Non-pigmented ciliary epithelial cell (primary cell): ENCODE data around the gene ZNF77.
"Not testable (repeated sequence)": the region's sequence is repeated elsewhere in the genome, so short reads cannot be mapped to it uniquely, and the experiment has no call there.

Experiments
- DNase-seq: peaks from one replicate; pipeline ENCODE4 v3.0.0-alpha.2; 2010; ENCODE audit warnings: low read depth

Gene ZNF77

DNA sequence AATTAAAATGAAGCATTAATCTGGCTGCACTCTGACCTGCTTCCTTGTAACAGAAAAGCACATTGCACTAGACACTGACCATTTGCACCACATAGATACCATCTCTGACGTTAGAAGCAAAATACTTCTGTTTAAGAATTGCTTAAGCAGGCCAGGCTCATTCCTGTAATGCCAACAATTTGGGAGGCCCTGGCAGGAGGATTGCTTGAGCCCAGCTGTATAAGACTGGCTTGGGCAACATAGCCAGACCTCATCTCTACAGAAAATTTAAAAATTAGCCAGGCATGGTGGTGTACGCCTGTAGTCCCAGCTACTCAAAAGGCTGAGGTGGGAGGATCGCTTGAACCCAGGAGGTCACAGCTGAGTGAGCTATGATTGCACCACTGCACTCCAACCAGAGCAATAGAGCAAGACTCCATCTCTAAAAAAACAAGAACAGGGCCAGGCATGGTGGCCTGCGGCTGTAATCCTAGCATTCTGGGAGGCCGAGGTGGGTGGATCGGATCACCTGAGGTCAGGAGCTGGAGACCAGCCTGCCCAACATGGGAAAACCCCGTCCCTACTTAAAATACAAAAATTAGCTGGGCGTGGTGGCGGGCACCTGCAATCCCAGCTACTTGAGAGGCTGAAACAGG lies 25.5 kb upstream of the ZNF77 start:
- DNase-seq, result no peak

DNA sequence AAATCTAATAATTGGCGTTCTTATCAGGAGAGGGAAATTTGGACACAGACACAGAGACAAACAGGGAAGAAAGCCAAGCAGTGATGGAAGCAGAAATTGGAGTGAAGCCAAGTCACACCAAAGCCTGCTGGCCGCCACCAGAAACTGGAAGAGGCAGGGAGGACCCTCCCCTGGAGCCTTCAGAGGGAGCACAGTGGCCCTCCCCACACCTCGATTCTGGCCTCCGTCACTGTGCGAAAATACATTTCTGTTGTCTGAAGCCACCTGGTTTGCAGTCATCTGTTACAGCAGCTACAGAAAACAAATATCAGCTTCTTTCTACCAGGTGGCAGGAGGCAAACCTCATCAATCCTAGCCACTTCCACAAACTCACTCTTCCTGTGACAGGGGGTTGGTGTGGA lies 24.3 kb upstream of the ZNF77 start:
- DNase-seq, result no peak

DNA sequence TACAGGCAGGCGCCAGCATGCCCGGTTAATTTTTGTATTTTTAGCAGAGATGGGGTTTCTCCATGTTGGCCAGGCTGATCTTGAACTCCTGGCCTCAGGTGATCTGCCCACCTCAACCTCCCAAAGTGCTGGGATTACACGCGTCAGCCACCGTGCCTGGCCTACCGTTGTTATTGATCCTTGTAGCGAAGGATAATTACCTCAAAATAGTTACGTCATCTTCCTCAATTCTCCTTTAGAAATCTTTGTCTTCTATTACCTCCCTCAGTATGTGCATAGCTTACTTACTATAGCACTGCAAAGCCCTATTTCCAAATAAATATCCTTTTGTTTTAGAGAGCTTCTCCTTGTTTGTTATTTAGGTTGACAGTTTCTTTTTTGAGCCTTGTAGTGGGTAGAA lies 23.2 kb upstream of the ZNF77 start:
- no peak for DNase-seq

DNA sequence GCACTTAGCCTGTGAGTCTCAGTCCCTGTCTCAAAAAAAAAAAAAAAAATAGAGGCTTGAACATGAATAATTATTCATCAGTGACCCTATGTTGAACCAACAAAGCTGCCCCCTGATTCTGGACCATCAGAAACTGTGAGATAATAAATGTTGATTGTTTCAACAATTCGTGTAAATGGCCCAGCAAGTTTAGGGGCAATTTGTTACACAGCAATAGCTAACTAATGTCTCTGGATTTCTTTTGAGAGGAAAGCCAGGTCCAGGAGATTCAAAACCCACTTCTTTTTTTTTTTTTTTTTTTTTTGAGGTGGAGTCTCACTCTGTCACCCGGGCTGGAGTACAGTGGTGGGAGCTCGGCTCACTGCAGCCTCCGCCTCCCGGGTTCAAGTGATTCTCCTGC lies 20.1 kb upstream of the ZNF77 start:
- no peak for DNase-seq

DNA sequence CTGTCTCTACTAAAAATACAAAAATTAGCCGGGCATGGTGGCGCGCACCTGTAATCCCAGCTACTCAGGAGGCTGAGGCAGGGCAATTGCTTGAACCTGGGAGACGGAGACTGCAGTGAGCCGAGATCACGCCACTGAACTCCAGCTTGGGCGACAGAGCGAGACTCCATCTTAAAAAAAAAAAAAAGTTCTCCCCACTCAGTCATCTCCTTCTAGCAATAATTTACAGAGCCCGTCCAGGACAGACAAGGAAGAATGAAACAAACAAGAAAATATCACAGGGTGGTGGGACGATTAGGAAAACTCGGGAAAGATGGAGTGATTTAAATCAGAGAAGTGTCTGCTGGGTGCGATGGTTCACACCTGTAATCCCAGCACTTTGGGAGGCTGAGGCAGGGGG lies 18.9 kb upstream of the ZNF77 start:
- not testable (repeated sequence) for DNase-seq

DNA sequence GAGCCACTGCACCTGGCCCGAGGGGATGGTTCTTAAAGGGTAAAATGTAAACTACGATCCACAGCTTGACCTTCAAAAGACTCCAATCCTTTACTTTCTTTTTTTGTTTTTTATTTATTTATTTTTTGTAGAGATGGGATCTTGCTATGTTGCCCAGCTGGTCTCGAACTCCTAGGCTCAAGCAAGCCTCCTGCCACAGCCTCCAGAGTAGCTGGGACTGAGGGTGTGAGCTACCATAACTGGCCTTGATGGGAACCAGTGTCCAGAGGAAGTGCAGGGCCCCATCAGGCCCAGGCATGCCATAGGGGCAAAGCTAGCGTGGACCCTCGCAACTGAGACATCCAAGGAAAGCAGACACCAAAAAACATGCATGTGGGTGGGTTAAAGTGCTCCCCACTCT lies 18.4 kb upstream of the ZNF77 start:
- no peak for DNase-seq

DNA sequence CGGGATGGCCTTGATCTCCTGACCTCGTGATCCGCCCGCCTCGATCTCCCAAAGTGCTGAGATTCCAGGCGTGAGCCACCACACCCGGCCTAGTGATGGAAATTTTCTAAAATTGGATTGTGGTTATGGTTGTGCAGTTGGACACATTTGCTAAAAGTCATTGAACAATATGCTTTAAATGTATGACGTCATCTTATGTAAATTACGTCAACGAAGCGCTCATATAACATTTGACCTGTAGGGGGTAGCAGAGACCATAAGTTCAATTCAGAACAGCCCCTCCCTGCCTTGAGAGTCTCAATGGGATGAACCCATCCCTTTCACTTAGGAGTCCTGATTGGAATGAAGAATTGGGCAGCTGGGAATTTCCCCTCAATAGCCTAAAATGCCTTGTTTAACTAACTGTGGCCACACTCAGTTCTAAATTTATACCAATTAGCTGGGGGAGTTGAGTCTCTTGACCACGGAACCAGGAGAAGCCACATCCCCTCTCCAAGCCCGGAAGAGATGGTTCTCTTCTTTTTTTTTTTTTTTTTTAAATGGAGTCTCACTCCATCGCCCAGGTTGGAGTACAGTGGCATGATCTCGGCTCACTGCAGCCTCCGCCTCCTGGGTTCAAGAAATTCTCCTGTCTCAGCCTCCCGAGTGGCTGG lies 17.4 kb upstream of the ZNF77 start:
- DNase-seq, result no peak

DNA sequence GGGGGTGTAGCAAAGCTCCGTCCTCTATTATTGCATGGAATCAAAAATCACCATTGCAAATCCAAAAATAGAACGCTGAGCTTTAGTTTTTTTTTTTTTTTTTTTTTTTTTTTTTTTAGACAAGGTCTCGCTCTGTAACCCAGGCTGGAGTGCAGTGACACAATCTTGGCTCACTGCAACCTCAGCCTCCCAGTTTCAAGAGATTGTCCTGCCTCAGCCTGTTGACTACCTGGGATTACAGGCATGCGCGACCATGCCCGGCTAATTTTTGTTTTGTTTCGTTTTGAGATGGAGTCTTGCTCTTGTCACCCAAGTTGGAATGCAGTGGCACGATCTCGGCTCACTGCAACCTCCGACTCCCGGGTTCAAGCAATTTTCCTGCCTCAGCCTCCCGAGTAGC lies 15.3 kb upstream of the ZNF77 start:
- no peak for DNase-seq

DNA sequence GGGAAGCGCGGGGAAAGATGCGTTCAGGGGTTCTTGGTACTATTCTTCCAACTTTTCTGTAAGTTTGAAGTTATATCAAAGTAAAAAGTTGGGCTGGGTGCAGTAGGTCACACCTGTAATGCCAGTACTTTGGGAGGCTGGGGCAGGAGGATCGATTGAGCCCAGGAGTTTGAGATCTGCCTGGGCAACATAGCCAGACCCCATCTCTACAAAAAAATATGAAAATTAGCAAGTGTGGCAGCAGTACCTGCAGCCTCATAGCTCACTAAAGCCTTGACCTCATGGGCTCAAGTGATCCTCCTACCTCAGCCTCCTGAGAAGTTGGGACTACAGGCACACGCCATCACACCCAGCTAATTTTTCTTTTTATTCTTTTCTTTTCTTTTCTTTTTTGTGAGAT lies 12.4 kb upstream of the ZNF77 start:
- no peak for DNase-seq

DNA sequence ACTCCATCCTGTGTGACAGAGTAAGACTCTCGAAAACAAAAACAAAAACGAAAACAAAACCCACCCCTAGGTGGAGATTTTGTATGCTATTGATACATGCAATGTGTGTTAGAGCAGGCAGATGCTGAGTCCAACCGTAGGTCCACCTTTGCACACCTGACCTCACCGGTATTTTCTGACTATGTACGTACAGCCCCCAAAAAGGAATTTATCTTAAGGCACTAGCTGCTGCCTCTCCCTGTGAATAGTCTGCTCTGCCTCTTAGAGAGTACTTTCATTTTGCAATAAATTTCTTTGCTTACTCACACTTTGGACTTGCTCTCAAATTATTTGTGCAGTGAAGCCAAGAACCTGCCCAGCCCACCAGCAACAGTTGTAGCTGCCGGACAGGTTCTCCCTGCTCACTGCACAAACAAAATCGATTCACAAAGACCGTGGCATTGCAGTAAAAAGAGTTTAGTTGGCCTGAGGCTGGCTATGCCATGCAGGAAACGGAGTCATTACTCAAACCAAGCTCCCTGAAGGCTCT lies 8.2 kb upstream of the ZNF77 start:
- DNase-seq, result no peak

DNA sequence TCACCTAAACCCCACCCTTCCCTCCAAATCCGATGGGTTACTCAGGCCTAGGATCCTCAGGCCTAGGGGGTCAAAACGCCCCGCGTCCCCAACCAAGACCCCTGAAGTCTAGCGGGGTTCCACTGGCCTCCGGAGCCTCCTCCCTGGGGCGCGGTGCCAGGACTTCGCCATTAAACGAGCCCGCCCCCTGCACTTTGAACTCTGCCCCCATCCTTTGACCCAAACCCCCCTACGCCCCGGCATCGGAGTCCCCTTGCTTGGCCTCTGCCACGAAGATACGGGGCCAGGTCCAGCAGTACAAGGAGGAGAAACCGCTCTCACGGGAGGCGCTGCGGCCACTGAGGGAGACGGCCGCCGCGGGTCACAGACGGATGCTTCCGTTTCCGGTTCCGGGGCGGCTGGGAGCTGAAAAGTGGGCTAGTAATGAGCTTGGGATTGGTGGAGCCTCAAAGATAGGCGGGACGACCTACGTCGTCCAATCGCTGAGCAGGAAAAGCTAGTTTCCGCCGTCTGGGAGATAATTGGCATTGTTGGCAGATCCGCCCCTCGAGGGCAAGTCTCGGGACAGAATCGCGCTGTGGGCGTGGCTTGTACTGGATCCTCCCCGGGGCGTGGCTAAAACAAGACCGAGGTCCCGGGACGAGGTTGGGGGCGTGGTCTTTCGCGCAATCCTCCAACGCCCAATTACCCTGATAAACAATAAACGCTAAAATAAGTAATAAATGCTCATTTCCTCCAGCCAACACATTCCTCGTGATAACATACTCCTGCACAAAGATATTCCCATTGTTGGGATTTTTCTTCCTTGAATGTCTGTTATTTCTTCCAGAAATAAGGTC lies 5.7 kb upstream of the ZNF77 start:
- DNase-seq, result peak; percentile 99

DNA sequence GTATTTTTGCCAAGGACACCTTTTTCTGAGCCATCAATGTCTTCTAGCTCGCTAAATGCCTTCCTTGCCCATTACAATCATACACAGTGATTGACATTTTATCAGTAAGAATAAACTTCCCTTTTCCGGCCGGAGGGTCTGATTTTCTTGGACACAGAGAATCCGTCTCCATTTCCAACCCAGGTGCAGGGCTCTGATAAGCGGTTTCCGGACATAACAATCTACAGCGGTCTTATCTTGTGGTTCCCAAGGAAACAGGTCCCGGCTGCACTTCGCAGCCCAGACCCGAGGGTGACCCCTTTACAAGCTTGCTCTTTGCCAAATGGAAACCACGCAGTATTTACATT lies 5.1 kb upstream of the ZNF77 start:
- DNase-seq, result no peak

DNA sequence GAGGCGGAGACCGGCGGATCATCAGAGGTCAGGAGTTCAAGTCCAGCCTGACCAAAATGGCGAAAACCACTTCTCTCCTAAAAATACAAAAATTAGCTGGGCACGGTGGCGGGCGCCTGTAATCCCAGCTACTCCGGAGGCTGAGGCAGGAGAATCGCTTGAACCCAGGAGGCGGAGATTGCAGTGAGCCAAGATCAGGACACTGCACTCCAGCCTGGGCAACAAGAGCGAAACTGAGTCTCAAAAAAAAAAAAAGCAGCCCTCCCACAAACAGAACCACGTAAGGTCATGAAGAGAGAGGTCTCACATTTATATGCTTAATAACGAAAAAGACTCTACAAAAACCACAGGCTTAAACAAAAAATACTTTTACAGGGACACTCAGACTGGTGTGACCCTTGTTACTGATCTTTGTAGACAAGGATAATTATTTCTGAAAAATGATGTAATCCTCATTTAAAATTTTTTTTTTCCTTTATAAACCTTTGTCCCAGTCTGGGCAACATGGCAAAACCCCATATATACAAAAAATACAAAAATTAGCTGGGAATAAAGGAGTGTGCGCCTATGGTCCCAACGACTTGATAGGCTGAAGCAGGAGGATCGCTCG lies 909 bp upstream of the ZNF77 start:
- DNase-seq, result no peak

DNA sequence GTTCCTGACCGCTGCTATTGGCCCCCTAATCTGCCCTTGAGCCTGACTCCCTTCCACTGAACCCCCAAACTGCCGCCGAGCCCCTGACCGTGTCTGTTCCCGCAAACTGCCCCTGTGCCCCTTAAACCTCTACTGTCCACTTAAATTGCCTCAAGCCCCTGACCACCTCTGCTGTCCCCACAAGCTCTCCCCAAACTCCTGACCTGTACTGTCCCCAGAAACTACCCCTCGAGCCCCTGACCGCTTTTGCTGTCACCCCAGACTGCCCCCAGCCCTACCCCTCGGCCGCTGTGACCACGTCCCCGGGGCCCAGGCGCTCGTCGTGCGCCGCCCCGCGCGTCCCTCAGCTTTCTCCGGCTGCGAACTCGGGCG lies 382 bp downstream of the ZNF77 start:
- DNase-seq, result no peak

DNA sequence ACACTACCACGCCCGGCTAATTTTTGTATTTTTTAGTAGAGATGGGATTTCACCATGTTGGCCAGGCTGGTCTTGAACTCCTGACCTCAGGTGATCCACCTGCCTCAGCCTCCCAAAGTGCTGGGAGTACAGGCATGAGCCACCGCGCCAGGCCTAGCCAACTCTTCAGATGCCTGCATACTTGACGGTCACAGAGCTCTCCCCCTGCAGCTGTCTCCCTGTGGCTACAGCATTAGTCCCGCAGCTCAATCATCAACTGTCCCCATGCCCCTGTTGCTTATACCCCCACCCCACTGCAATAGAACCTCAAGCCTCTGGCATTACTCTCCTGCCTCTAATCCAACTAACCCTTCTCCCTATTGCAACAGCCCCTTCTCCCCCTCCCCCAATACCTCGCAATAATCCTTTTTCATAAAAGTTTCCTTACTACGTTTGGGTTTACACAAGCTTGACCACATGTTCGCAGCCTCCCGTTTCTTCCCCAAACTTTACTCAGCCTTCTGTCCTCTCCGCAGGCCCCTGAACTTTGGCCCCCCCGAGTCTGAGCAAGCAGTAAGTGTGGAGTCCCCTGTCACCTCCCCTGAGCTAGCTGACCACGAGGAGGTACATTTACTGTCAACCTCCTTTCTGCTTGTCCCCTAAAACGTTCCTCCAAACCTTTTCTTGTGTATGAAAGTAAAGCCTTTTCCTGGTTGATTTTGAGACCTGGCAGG lies 1.7 kb downstream of the ZNF77 start:
- no peak for DNase-seq

DNA sequence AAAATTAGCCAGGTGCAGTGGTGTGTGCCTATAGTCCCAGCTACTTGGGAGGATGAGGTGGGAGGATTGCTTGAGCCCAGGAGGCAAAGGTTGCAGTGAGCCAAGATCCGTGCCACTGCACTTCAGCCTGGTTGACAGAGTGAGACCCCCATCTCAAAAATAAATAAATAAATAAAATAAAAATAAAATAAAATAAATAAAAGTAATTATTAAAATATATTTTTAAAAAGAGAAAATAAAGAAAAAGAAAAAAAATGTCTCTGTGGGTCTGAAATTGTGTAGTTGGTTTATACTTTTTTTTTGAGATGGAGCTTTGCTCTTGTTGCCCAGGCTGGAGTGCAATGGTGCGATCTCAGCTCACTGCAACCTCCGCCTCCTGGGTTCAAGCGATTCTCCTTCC lies 8.9 kb downstream of the ZNF77 start:
- not testable (repeated sequence) for DNase-seq

DNA sequence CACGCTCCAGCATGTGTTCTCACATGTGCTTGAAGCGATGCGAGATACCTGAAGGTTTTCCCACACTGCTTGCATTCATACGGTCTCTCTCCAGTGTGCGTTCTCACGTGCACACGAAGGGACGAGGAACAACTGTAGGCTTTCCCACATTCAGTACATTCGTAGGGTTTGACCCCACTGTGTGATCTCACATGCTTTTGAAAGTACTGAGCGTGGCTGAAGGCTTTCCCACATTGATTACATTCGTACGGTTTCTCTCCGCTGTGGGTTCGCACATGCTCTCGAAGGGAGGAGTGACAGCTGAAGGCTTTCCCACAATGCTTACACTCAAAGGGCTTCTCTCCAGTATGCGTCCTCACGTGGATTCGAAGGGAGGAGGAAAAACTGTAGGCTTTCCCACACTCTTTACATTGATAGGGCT lies 11.3 kb downstream of the ZNF77 start:
- no peak for DNase-seq

DNA sequence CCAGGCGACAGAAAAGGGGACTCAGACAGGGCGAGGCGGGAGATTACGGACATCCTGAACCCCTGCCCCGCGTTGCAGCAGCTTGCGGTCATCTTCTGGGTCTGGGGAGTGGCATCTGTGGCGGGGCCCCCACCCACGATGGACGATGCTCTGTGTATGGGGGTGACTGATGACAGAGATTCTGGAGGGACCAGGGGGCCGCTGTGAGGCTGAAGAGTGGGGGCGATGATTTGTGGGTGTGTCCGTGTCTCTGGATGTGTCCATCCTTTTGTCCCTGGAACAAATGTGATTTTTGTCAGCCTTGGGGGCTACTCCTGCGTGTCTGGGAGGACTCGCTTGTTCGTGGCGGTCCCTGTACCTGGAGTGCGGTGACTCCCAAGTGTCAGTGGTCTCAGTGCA lies 17.7 kb downstream of the ZNF77 start:
- DNase-seq, result no peak

DNA sequence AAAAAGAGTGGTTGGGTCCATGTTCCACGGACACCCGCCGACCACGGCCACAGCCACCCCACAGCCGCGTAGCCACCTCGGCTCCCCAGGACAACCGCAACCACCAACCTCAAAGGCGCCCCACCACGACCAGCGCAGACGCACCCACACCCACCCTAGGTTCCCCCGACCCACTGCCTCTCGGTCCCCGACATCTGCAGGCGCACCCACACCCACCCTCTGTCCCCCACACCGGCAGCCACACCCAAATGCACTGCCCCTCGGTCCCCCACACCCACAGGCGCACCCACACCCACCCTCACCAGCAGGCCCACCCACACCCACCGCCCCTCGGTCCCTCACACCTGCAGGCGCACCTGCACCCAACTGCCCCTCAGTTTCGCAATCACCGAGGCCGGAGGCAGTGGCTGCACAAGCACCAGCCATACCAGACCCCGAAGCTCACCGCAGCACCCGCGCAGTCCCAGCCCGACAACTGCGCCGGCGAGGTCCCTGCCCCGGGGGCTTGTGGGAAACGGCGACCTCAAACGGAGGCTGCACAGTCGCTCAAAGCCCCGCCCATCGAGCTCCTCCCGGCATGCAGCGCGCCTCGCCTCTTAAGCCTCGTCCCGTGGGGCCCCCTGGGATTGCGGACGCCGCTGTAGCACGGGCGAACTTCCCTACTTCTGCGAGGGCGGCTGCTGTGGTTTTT lies 18.3 kb downstream of the ZNF77 start:
- no peak for DNase-seq

DNA sequence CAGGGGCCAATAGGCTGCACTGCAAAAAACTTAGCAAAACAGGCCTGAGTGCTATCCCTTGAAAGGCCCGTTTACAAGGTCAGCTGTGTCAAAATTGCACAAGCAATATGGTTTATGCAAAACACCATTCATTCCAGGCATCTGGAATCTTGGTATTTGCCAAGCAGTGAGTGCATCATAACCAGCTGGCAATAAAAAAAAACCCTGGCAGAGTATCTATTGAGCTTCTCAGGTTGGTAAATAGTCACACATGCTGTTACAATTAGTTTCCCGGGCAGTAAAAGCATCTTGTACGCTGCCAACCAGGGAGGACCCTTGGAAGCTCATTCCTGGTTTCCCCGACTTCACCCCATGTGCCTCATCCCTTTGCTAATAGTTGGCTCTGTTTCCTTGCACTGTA lies 21.3 kb downstream of the ZNF77 start:
- no peak for DNase-seq

DNA sequence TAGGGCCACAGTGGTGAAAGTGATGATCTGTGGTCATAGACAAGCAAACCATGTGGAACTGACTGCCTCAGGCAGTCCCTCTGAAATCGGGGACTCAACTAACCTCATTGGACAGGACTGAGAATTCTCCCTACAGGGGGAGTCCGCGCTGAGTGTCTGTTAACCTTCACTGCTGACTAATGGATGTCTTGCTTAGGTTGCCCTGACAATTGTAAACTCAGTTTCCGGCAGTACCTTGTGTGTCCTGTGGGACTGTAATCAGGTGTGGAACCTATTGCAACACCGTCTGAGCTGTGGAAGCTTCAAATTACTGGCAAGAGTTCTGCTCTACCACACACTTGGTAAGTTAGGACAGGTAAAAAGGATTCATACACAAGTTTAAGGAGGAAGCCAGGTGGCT lies 21.8 kb downstream of the ZNF77 start:
- DNase-seq, result no peak
